GM19238 (cell line): ENCODE measurements around the gene SEC61B.
A peak's percentile ranks its signal among the peaks of the same experiment; 100 is the strongest.

Experiments used
- DNase-seq: peaks from one replicate; pipeline ENCODE4 v3.0.0; 2011; ENCODE audit warnings: low spot score; ENCODE audit not compliant: insufficient read length

SEC61B gene

DNA sequence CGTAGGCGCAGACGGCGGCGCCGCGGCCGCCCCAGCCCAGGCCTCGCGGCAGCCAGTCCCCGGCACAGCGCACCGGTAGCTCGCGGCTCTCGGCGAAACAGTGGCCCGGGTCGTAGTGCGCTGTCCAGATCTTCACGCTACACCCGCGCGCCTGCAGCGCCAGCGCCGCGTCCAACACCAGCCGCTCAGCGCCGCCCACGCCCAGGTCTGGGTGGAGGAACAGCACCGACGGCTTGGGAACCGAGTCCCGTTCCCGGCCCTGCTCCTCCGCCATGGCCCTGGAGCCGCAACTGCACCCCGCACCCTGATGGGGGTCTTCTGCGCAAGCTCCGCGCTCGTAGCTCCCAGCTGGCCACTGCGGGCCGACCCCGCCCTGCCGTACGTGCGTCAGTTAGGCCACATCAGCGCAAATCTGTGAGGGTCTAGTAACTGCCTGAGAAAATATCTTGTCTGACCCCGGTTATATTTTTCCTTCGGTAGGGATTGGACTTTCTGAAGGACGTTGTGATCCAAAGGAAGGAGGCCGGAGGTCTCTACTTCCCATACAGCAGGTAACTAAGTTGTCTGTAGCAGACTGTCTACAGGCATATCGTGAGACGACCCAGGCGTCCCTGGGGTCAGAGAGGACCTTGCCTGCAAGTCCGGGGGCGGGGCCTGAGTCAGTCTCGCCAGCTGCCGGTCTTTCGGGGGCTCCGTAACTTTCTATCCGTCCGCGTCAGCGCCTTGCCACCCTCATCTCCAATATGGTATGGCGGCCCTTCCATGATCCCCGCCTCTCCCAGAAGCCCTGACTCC lies at the start of gene SEC61B, which contains the start of gene ALG2:
Gene SEC61B (plus strand): TSS at position 662 of the 795 bp plus-strand sequence. CDS start 82 bp downstream, at position 744.
Gene ALG2 (minus strand): TSS at position 322 of the 795 bp plus-strand sequence. CDS start 48 bp downstream, at position 274.
- peak; percentile 93 for DNase-seq

DNA sequence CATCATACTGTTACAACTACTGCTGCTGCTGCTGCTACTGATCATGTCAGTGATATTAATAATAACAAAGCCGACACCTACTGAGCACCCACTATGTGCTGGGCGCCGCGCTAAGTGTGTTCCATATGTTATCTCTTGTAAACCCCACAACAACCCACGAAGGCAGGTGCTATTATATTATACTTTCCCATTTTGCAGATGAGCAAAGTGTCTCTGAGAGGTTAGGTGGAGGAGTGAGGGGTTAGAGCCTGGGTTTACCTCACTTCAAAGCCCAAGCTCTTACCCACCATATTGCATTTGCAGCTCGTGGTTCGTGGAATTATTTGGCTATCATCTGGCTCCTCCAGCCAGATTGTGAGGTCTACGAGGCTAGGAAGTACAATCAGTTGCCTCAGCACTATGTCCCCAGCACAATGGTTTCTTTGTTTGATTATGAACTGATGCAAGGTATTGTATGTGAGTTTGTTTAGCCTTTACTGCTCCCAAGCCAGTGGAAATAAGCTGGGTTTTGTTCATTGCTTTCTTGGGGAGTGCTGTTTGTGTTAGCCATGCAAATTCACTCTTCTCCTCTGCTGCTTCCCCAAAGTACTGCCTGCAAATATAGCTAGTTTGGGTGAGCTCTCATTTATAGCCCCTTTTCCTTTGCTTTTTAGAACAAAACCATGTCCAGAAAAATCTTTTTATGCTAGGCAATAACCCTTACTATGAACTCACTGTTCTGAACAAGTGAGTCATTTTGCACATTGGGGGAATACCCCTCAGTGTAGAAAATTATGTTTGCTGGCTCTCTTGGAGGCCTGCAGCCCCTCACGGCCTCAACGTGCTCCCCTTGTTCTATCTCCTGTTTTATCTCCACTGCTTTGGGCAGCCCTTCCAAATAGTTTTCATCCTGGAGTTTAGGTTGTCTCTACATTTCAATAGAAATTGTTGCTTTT lies 48.2 kb upstream of the SEC61B start:
- no peak for DNase-seq

DNA sequence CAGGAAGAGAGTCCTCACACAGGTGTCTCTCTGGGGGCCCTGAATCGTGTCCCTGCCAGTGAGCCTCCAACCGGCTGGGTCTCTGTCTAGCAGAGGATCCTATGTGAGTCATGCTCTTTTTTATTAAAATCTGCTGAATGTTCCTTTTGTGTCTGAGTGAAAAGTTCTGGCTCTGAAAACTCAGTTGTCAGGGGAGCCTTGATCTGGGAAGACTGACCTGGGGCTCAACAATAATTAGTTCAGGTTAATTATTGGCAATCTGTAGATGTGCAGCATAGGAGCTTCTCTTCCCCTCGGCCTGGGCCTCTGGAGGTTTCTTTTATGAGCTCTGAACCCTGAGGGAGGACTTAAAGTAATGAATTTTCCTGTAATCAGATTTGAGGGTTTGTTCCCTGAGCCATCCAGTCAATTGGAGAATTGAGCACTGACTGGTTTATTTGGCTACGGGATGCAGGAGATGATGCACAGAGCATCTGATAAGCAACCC lies 45.5 kb upstream of the SEC61B start:
- DNase-seq, result no peak

DNA sequence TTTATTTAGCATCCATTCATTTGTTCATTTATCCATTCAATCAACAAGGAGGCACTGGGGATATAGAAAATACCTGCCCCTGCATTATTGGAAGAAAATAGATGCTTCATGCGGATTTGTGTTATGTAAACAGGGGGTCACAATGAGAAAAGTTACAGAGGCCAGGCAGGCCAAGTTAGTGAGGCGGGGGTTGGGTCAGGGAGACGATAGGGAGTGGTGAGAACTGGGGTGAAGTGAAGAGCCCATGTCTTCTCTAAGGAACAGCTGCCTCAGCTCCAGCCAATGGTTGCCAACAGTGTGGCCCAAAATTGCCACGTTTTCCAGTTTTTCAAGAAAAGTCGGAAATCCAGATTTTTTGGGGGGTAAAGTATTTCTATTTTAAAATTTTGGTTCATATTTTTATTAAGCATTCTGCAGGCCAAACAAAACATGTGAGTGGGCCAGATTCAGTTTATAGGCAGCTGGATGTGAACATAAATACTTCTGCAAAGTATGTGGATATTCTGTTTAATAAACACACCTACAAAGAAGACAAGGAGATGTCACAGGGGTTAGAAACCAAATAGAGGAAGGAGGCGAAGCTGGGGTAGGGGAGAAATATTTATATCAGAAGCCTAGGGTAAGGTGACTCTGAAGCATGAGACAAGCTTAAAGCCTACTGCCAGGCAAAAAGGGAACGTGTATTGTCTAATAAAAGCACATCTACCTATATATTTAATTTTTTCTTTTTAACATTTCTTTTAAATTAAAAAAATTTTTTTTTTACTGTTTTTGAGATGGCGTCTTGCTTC lies 44.3 kb upstream of the SEC61B start:
- no peak for DNase-seq

DNA sequence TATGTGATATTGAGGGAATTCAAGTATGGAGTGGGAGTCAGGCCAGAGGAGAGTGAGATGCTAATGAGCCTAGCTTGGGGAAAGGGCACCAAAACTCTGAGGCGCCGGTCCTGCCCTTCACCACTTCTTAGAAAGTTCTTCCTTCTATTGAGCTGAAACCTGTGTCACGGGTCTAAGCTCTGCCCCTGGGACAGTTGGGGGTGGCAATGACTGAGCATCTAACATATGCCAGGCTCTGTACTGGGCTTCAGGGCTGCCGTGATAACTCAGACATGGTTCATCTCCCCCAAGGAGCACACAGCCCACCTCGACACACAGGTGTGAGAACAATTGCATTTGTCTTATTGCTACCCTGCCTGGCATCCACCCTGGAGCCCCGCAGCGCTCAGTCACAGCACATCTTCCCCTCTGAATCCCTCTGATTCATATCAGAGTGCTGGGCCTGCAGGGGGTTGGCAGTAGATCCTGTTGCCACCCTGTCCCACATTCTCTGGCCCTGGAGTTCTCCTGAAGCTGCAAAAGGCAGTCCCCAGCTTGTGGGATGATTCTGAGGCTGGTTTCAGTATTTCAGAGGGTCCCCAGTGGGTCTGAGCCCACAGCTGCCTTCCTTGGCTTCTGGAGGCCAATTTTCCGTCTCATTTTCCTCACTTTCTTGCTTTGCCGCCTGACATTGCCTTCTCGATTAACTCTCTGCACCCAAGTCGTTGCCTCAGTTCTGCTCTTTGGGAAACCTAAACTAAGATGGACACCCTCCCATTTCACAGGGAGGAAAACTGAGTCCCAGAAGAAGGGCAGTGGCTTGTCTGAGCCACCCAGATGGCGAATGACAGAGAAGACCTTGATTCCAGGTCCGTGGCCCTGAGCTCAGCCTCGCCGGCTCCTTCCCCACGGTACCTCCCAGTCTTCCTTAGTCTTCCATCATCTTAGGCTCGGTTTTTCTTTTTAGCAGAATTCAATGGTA lies 42.9 kb upstream of the SEC61B start:
- DNase-seq, result no peak

DNA sequence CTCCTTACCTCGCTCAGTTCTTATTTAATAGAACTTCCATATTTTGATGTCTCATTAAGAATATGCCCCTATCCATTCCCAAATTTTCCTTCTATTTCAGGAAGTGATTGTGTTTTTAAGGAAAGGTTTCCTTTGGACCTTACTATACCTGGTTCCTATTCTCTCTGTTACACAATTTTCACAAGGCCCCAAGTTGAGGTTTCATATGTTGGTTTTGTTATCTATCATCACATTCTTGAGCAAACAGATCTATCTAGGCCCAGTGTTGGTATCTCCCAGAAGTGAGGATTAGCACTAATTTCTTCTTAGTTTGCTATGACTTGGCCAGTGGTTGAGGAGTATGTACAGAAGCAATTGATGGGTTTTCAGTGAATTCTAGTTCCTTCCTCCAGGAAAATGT lies 41.9 kb upstream of the SEC61B start:
- DNase-seq, result no peak

DNA sequence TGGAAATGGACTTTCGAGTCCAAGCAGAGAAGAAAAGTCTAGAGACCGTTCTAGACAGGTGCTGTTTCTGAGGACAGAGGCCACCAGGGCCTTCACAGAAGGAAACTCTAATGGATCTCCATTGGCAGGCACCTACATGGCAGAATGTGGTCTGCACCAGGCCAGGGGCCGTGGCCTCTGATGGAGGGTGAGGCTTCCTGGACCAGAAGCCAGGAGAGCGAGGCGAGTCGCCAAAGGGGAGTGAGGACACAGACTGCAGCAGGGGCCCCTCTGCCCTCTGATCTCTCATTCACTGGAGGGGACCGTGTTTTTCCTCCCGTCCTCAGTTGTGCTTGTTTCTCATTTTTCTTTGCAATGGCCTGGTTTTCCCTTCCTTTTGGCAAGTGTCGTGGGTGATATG lies 41.4 kb upstream of the SEC61B start:
- DNase-seq, result no peak

DNA sequence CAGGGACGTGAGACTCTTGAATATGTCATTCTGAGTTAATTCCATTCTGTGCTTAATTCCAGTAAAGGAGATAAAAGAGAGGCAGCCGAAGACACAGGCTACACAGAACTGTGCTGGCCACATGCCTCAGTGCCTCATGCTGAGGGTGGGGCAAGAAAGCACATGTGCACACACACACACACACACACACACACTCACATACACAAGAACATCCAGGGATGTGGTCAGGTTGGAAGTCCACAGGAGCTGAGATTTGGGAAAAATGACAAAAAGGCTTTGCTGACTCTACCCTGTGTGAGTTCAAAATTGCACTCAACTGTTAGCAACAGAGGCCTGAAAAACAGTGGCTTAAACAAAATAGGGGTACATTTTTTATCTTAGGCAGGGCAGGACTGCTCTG lies 40.9 kb upstream of the SEC61B start:
- no peak for DNase-seq

DNA sequence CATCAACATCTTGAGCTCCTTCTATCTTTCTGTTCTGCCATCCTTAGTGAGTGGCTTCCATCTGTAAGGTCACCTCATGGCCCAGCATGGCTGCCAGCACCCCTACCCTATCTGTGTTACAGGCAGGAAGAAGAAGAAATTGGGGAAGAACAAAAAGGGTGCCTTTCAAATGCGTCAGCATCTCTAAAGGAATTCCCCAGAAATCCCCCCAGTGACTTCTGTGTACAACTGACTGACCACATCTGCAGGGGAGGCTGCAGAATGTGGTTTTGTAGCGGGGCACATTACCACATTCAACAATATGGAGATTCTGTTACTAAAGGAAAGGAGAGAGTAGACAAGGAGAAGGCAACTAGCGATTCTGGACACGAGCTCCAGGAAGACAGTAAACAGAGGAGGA lies 40.5 kb upstream of the SEC61B start:
- no peak for DNase-seq

DNA sequence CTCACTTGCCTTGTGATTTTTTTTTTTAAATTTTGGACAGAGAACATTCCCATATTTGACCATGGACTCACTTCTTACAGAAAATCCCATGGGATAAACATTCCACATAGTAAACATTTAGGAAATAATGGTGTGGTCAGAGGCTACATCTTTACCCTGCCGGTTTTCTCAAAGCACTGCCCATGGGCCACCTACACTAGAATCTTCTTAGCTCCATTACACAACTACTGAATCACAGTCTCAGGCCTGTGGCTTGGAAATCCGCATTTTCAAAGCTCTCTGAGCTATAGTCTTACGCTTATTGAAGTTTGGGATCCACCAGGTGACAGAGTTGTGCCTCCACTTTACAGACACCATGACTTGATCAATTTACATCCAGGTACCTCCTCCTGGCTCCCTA lies 39.7 kb upstream of the SEC61B start:
- no peak for DNase-seq

DNA sequence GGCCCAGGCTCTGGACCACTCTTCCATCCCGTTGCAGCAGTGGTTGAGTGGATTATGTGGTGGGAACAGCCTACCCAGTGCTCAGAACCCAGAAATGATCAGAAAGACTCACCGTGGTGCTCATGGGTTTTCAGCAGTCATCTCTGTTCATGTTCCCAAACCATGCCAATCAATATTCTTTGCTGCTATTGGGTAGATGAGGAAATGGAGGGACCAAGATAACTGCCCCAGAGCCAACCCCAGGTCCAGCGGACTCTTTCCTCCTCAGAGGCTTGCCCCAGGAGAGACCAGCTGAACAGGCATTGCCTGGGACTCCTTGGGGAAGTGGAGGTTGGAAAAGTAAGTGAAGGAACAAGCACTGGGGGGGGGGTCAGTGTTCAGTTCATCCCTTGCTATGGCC lies 38.5 kb upstream of the SEC61B start:
- no peak for DNase-seq

DNA sequence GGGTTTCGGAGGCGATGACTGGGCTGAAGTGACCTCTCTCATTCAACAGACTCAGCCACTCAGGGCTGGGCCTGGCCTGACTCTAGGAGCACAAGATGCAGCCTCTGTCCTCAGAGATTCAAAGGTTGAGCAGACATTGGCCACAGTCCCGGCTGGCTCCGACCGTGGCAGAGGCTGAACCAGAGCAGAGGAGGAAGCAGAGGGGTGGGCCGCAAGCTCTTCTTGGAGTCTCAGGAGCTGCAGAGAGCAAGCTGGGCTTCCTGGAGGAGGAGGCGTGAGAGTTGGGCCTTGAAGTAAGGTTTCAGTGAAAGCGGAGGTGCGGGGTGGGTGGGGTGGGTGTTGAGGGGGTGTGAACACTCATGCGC lies 38.0 kb upstream of the SEC61B start:
- no peak for DNase-seq

DNA sequence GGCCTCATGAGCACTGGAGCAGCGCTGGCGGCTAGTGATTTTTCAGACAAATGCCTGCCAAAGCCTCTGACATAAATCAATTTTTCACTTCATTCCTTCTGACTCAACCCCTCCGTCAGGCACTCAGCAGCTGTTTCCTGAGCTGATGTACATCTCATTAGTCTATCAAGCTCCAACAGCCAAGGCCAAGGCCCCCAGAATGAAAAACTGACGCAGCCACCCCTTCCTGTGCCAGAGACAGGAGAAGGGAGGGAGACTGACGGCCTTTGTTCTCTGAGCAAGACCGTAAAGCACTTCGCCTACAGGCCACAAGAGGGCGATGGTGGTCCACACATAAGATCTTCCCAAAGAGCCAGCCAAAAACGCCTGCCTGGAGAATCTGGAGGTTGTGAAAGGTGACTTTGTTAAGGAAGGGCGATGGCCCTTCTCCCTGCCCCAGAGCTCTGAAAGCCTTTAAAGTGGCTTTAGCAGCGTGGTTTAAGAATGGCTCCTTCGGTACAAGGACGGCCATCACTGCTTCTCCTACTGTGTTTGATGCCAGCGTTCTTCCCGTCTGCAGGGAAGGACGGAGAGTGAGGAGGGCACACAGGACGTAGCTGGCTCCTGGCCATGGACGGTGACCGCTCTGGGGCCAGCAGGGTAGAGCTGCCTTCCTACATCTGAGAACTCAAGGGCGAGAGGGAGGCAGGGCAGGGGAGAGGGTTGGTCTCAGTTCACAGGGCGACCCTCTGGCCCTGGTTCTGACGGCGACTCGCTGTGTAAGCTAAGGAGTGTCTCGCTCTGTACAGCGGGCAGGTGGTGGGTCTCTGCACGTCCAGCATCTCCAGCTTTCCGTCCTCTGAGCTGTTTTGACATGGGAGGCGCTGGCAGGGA lies 37.4 kb upstream of the SEC61B start:
- peak; percentile 61 for DNase-seq

DNA sequence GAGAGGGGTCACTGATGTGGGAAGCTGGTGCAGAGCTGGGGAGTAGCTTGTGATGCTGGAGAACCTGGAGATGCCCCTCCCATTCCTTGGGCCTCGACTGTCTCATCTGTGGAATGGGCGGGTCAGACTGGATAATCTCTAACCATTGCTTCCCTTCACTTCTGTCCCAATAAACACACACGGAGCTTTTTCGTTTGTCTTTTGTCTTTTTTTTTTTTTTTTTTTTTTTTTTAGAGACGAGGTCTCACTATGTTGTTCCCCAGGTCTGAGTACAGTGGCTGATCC lies 36.8 kb upstream of the SEC61B start:
- no peak for DNase-seq

DNA sequence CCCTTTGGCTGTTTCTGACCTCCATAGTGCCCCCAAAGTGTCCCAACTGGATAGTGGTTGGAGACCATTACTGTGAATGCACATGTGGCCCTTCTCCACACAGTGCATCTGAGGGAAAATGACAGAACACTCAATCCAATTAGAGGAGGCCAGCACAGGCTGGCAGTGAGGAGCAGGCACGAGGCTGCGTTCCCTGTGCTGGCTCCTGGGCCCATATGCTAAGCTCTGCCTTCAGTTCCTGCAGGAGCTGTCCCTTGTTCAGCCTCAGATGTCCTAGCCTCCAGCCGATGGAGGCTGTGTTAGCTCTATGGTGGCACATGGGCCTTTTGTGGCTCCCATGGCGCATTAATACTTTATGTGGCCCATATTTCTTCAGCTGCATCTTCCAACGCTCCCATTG lies 36.1 kb upstream of the SEC61B start:
- no peak for DNase-seq

DNA sequence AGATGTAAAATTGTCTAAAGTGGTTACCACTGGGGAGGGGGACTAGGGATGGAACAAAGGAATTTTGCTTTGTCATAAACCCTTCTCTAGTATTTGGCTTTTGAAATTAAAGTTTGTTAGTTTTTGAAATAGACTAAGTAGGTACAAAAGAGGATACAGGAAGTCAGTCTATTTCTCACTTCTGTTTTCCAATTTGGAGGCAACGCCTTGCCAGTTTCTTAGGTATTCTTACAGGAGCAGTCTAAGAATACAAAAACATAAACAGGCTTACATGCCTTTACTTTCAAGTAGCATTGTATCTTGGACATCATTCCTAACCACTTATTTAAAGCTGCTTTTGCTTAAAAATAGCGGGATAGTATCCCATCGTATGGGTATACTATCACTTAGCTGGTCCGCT lies 34.8 kb upstream of the SEC61B start:
- DNase-seq, result no peak

DNA sequence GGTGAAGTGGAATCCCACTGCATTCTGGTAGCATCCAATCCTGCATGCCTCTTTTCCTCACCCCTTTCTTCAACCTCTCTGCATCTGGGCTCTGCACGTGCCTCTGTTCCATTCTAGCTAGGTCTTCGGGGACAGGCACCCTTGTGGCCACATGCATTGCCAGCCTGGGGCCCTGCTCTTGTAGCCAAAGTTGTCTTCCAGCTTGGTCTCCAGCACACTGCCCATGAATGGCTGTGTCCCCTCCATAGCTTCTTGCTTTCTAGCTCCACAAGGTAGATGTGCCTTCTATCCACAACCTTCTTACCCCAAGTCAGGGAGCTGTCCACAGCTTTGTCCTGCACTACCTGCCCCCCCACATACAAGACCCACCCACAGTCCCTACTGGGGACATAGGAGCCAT lies 32.9 kb upstream of the SEC61B start:
- no peak for DNase-seq

DNA sequence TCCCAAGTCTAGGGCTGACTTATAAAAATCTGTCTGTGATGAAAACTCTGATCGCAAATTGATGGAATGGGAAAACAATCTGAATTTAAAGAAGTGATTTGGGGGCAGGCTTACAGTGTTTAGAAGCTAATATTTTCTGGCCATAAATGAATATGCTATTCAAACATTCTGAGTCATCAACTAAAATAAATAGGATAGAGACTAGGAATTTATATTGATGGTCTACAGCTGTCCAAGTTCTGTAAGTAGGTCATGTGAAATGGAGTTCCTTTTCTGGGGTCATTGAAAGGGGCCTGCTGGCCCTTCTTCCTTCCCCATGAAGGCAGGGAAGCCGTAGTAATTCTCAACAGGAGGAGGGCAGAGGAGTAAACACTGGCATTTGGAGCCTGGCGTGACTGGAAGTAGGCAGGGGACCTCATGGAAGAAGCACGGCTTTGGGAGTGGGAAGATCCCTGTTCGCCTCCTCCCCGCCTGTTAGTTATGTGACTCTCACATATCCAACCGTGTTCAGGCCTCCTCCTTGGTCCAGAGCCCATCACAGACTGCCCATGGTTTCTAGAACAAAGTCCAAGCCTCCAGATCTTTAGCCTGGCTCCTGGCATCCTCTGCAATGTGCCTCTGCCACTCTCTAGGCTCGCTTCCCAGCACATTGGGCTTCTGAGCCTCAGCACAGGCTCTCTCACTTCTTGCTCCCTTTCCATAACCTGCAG lies 32.0 kb upstream of the SEC61B start:
- DNase-seq, result no peak
